SJSA1 (cell line): ENCODE measurements around the gene CT45A1. TPM values are rescaled to one million over a fixed set of nuclear protein-coding genes. Genes with fewer than 3 reads are reported as not detected.
"Not testable (repeated sequence)": the region's sequence is repeated elsewhere in the genome, so short reads cannot be mapped to it uniquely, and the experiment has no call there.

Experiments used
- DNase-seq, 2 experiments: peaks; one replicate each; pipeline ENCODE4 v3.0.0-alpha.2; 2015 to 2020; ENCODE audit warnings: low spot score in 2 of 2, low read depth in 1 of 2
- H3K27ac ChIP-seq: fragments of 250-450 bp; sonication (Bioruptor Pico); 2 replicates; pipeline ENCODE4 v1.5.1; 2020; ENCODE audit warnings: mild to moderate bottlenecking, moderate library complexity
- H3K27me3 ChIP-seq: fragments of 250-450 bp; sonication (Bioruptor Pico); replicated peaks from 2 replicates; pipeline ENCODE4 v1.5.1; 2020; ENCODE audit warnings: mild to moderate bottlenecking, moderate library complexity
- H3K36me3 ChIP-seq: fragments of 250-450 bp; sonication (Bioruptor Pico); 2 replicates; pipeline ENCODE4 v1.5.1; 2020; ENCODE audit warnings: mild to moderate bottlenecking
- H3K4me1 ChIP-seq: fragments of 250-450 bp; sonication (Bioruptor Pico); replicated peaks from 2 replicates; pipeline ENCODE4 v1.6.1; 2021; ENCODE audit warnings: mild to moderate bottlenecking
- H3K4me3 ChIP-seq: fragments of 250-450 bp; sonication (Bioruptor Pico); 2 replicates; pipeline ENCODE4 v1.5.1; 2020; ENCODE audit warnings: mild to moderate bottlenecking
- H3K9me3 ChIP-seq: fragments of 250-450 bp; sonication (Bioruptor Pico); replicated peaks from 2 replicates; pipeline ENCODE4 v1.5.1; 2020; ENCODE audit warnings: mild to moderate bottlenecking
- total RNA-seq: library from RNA; depleted of rRNA; stranded (reverse); fragments of >200 nt; shearing (Covaris generic); gene quantifications from 2 replicates; pipeline ENCODE4 v1.2.3, GENCODE V29; 2014; rRNA removed

The CT45A1 gene
- total RNA-seq = not detected in 2 replicates

- not testable (repeated sequence) for H3K36me3 ChIP-seq, H3K27me3 ChIP-seq, H3K9me3 ChIP-seq, DNase-seq, H3K4me3 ChIP-seq, H3K27ac ChIP-seq, H3K4me1 ChIP-seq
These were observed at the start of gene CT45A1 for GRCh38 chrX:135713183-135713689. CT45A1 (plus strand) TSS chrX:135713639; CDS start chrX:135718941, 5,302 bp downstream.

DNA sequence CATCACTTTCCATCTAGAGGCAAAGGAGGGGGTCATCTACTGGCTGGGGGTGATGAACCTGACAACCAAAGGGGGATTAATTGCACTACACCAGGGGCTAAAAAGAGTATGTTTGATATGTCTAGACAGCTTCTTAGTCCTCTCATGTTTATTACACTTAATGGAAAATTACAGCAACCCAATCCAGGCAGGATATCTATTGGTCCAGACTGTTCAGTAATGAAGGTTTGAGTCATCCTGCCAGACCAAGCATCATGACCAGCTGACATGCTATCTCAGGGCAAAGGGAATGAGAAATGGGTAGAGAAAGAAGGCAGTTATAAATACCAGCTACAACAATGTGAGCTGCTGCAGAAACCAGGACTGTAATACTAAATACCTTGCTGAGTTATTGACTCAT is 40.5 kb upstream of the CT45A1 start:
- H3K27ac ChIP-seq, H3K4me1 ChIP-seq, H3K4me3 ChIP-seq, H3K9me3 ChIP-seq, DNase-seq, H3K27me3 ChIP-seq, H3K36me3 ChIP-seq: not testable (repeated sequence)

DNA sequence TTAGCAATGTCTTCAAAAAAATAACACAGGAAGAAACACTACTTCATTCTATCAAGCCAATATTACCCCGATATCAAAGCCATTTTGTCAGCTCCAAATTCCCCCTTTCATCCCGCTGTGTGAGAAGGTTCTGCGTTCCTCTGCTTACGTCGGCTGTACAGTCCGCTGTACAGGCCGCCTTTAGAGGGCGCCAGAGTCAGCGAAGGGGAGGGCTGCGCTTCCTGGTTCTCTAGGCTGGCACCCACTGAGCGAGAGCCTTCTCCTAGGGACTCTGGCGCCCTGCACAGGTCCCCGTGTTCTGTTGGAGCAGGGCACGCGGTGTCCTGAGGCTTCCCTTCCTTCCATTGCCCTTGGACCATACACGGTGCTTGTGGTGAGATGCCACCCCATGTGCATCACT is 25.3 kb upstream of the CT45A1 start:
- DNase-seq = no peak
- Histone ChIP-seq H3K27me3 (no peaks in the 10 kb centered on the region), H3K27ac (no peak overlapping the region), H3K4me1 (no peaks in the 10 kb centered on the region), H3K9me3 (no peaks in the 10 kb centered on the region), H3K4me3 (no peak overlapping the region), H3K36me3 (no peaks in the 10 kb centered on the region)

- H3K9me3 ChIP-seq = no peaks in the 10 kb centered on the region
- H3K36me3 ChIP-seq = no peaks in the 10 kb centered on the region
- no peaks in the 10 kb centered on the region for H3K4me1 ChIP-seq
- no peaks in the 10 kb centered on the region for H3K27me3 ChIP-seq
- no peak overlapping the region for H3K4me3 ChIP-seq
- H3K27ac ChIP-seq = no peak overlapping the region
- DNase-seq = no peak
These were observed 18.0 kb upstream of the CT45A1 start for GRCh38 chrX:135695471-135695870.

- H3K27ac ChIP-seq = no peak overlapping the region
- H3K4me1 ChIP-seq = no peaks in the 10 kb centered on the region
- H3K36me3 ChIP-seq = no peaks in the 10 kb centered on the region
- no peaks in the 10 kb centered on the region for H3K27me3 ChIP-seq
- no peak for DNase-seq
- no peak overlapping the region for H3K4me3 ChIP-seq
- no peaks in the 10 kb centered on the region for H3K9me3 ChIP-seq
These were observed 15.8 kb upstream of the CT45A1 start for GRCh38 chrX:135697601-135698000.

GRCh38 chrX:135698924-135699323 is 14.5 kb upstream of the CT45A1 start:
- no peak overlapping the region for H3K27ac ChIP-seq

GRCh38 chrX:135707880-135708279 is 5.6 kb upstream of the CT45A1 start:
- H3K36me3 ChIP-seq = no peaks in the 10 kb centered on the region
- H3K4me1 ChIP-seq = no peaks in the 10 kb centered on the region
- no peak overlapping the region for H3K27ac ChIP-seq
- H3K9me3 ChIP-seq = no peaks in the 10 kb centered on the region
- DNase-seq = no peak
- H3K27me3 ChIP-seq = no peaks in the 10 kb centered on the region
- no peak overlapping the region for H3K4me3 ChIP-seq

More at GRCh38 chrX:135698924-135699323, 14.5 kb upstream of the CT45A1 start:
- H3K36me3 ChIP-seq = no peaks in the 10 kb centered on the region
- no peaks in the 10 kb centered on the region for H3K9me3 ChIP-seq
- no peak for DNase-seq
- no peaks in the 10 kb centered on the region for H3K4me1 ChIP-seq
- H3K27me3 ChIP-seq = no peaks in the 10 kb centered on the region
- no peak overlapping the region for H3K4me3 ChIP-seq

DNA sequence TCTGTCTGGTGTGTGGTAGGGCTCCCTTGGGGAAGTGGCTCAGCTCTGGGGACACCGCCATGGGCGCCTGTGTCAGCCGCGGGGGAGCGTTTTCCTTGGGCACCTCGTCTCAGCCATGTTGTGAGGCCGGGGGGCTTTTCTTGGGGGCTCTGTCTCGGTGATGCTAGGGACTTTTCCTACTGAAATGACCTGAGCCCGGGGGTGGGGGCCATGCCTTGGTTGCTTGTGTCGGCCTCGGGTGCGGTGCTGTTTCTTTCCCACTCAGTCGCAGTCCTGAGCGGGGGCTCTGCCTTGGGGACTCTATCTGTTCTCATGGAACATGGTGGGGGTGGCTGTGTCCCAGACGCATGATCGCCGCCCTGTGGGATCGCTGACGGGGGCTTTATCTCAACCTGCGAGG is 356 bp downstream of the CT45A1 start:
- no peaks in the 10 kb centered on the region for H3K9me3 ChIP-seq

DNA sequence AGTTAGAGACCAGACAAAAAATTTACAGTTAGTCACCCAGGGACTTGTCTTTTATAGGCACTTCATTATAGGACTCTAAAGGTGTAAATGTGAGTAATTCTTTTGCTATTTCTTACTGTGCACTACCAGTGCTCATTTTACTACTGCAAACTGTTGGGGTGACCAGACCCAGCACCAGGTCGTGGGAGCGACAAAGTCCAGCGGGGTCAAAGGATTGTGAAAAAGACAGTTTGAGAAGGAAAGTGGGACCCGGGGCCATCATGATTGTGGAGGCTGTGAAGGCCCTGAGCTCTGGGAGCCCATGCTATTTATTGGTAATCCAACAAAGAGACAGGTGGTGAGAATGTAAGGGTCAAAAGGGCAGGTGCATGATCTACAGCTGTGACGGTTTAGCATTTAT is 21.2 kb downstream of the CT45A1 start:
- H3K9me3 ChIP-seq, H3K4me1 ChIP-seq, H3K4me3 ChIP-seq, H3K27ac ChIP-seq, H3K36me3 ChIP-seq, DNase-seq, H3K27me3 ChIP-seq: not testable (repeated sequence)

More for the DNA sequence above, 356 bp downstream of the CT45A1 start:
- Histone ChIP-seq H3K4me3 (no peak overlapping the region), H3K36me3 (no peaks in the 10 kb centered on the region), H3K4me1 (no peaks in the 10 kb centered on the region), H3K27me3 (no peaks in the 10 kb centered on the region), H3K27ac (no peak overlapping the region)
- no peak for DNase-seq

DNA sequence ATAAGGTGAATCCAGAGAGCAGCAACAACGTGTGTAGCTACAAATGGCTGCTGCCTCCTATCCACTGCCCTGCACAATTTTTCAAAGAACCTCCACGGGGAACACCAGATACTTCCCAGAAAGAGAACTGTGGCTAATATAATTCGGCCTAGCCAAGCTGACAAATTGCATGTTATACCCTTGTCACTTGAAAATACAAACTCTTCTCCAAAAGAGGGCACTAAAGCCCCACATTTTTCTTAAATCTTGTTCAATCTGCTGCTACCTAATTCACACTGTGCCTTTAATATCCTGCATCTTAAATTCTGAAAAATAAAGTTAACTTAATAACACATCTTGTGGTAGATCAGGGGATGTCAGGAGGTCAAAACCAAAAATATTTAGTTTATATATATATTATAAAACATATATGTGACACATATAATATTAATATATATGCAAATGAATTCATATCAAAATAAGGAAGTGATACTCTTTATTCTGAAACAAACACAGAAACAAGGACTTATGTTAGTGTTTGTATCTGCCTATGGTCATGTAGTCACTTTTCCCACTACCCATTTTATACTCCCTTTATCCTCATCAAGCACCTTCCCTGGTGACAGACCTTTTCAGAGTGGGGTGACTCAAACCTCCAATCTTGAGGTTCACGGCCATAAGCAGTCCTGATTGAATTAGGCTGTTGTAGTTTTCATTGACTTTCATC is 24.1 kb downstream of the CT45A1 start:
- H3K27me3 ChIP-seq = no peaks in the 10 kb centered on the region
- no peaks in the 10 kb centered on the region for H3K36me3 ChIP-seq
- DNase-seq = no peak
- H3K9me3 ChIP-seq = no peaks in the 10 kb centered on the region
- no peak overlapping the region for H3K27ac ChIP-seq
- no peaks in the 10 kb centered on the region for H3K4me1 ChIP-seq
- H3K4me3 ChIP-seq = no peak overlapping the region

DNA sequence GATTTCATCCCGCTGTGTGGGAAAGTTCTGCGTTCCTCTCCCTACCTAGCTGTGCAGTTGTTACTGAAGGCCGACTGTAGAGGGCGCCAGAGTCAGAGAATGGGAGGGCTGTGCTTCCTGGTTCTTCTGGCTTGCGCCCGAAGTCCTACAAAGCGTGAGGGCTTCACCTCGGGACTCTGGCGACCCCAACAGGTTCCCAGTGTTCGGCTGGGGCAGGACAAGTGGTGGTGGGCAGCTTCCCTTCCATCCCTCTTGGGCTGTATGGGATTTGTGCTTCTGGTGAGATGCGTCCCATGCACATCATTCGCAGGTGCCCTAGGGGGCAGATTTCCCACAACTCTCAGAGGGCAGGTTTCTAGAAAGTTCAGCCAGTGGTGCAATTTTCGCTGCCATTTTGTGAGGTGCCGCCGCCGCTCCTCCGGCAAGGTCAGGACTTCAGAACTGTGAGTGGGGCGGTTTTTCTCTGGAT is 27.3 kb downstream of the CT45A1 start:
- H3K27ac ChIP-seq = no peak overlapping the region
- H3K27me3 ChIP-seq = no peaks in the 10 kb centered on the region
- H3K4me3 ChIP-seq = no peak overlapping the region
- H3K4me1 ChIP-seq = no peaks in the 10 kb centered on the region
- H3K36me3 ChIP-seq = no peaks in the 10 kb centered on the region
- peak in 1 of 2 experiments; percentile 1 for DNase-seq
- H3K9me3 ChIP-seq = no peaks in the 10 kb centered on the region

DNA sequence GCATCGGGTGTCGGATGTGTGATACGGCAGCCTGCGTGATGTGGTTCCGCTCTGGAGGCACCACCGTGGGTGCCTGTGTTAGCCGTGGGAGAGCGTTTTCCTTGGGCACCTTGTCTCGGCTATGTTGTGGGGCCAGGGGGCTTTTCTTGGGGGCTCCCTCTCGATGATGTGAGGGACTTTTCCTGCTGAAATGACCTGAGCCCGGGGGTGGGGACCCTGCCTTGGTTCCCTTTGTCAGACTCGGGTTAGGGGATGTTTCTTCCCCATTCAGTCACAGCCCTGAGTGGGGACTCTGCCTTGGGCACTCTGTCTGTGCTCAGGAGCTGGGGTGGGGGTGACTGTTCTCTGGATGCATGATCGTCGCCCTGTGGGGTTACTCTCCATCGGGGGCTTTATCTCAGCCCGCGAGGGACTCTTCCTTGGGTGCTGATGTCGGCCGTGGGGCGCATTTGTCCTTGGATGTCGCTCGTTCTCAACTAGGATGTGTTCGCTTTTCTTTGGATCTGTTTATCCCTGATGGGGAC is 27.8 kb downstream of the CT45A1 start:
- no peaks in the 10 kb centered on the region for H3K36me3 ChIP-seq
- no peak overlapping the region for H3K27ac ChIP-seq
- H3K9me3 ChIP-seq = no peaks in the 10 kb centered on the region
- no peak overlapping the region for H3K4me3 ChIP-seq
- no peak for DNase-seq
- no peaks in the 10 kb centered on the region for H3K27me3 ChIP-seq
- H3K4me1 ChIP-seq = no peaks in the 10 kb centered on the region

DNA sequence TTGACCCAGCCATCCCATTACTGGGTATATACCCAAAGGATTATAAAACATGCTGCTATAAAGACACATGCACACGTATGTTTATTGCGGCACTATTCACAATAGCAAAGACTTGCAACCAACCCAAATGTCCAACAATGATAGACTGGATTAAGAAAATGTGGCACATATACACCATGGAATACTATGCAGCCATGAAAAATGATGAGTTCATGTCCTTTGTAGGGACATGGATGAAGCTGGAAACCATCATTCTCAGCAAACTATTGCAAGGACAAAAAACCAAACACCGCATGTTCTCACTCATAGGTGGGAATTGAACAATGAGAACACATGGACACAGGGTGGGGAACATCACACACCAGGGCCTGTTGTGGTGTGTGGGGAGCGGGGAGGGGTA is 31.3 kb downstream of the CT45A1 start:
- DNase-seq, H3K4me1 ChIP-seq, H3K27ac ChIP-seq, H3K4me3 ChIP-seq, H3K9me3 ChIP-seq, H3K27me3 ChIP-seq, H3K36me3 ChIP-seq: not testable (repeated sequence)

GRCh38 chrX:135768091-135768490 is 54.7 kb downstream of the CT45A1 start, which contains the start of gene CT45A3:
CT45A3 (minus strand) TSS chrX:135768191; CDS start chrX:135764444, 3,747 bp downstream.
- H3K27me3 ChIP-seq, H3K9me3 ChIP-seq, H3K27ac ChIP-seq, H3K4me1 ChIP-seq, H3K36me3 ChIP-seq, DNase-seq, H3K4me3 ChIP-seq: not testable (repeated sequence)
